ENCODE measurements around the gene GSTP1.

Gene GSTP1

GRCh38 chr11:67632175-67632981, 48.8 kb downstream of the GSTP1 start:
- no peak for DNase-seq

- no peak for DNase-seq
Measured at GRCh38 chr11:67632982-67633755, 49.6 kb downstream of the GSTP1 start.

- DNase-seq = no peak
Measured at GRCh38 chr11:67633758-67634365, 50.2 kb downstream of the GSTP1 start.

- no peak for DNase-seq
Measured at GRCh38 chr11:67634366-67635230, 51.0 kb downstream of the GSTP1 start.

GRCh38 chr11:67635231-67635521, 51.6 kb downstream of the GSTP1 start:
- DNase-seq = no peak
